ENCODE data around the gene HYAL3. TPM values are rescaled to one million over a fixed set of nuclear protein-coding genes. Genes with fewer than 3 reads are reported as not detected.

The HYAL3 gene
- total RNA-seq, 1 donor from 2014 or later = not detected

DNA sequence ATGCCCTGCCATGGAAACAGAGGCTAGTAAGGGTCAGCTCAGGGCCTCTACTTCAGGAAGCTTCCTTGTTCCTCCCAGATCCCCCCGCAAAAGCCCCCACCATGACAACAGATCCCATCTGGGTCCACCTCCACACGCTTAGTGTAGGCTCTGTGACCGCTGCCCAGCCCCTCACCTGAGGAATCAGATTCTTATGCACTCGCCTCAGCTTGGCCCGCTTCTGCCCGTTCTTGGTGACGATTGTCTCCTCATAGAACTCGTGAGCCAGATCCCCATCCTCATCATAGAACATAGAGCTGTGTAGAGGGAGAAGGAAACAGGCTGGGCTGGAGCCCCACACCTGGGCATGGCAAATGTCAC lies 27.0 kb upstream of the HYAL3 start:
- no peaks in the 10 kb centered on the region for H3K27me3 ChIP-seq
- intact Hi-C loops (cut with DNase I) = no loop called here
- no peak overlapping the region for H3K4me3 ChIP-seq
- no peak for DNase-seq (ENCODE audit: low spot score in 2 of 2)
- H3K27ac ChIP-seq = no peak overlapping the region
- H3K9me3 ChIP-seq = no peaks in the 10 kb centered on the region
- H3K36me3 ChIP-seq = peaks cover 18 to 34% of the 10 kb centered on the region in 2 donors
- TF ChIP-seq, protein P1, sequence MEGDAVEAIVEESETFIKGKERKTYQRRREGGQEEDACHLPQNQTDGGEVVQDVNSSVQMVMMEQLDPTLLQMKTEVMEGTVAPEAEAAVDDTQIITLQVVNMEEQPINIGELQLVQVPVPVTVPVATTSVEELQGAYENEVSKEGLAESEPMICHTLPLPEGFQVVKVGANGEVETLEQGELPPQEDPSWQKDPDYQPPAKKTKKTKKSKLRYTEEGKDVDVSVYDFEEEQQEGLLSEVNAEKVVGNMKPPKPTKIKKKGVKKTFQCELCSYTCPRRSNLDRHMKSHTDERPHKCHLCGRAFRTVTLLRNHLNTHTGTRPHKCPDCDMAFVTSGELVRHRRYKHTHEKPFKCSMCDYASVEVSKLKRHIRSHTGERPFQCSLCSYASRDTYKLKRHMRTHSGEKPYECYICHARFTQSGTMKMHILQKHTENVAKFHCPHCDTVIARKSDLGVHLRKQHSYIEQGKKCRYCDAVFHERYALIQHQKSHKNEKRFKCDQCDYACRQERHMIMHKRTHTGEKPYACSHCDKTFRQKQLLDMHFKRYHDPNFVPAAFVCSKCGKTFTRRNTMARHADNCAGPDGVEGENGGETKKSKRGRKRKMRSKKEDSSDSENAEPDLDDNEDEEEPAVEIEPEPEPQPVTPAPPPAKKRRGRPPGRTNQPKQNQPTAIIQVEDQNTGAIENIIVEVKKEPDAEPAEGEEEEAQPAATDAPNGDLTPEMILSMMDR (IDR thresholded peaks at IDR 0.05) = no peak
- peaks cover 5 to 23% of the 10 kb centered on the region in 2 donors for H3K4me1 ChIP-seq

DNA sequence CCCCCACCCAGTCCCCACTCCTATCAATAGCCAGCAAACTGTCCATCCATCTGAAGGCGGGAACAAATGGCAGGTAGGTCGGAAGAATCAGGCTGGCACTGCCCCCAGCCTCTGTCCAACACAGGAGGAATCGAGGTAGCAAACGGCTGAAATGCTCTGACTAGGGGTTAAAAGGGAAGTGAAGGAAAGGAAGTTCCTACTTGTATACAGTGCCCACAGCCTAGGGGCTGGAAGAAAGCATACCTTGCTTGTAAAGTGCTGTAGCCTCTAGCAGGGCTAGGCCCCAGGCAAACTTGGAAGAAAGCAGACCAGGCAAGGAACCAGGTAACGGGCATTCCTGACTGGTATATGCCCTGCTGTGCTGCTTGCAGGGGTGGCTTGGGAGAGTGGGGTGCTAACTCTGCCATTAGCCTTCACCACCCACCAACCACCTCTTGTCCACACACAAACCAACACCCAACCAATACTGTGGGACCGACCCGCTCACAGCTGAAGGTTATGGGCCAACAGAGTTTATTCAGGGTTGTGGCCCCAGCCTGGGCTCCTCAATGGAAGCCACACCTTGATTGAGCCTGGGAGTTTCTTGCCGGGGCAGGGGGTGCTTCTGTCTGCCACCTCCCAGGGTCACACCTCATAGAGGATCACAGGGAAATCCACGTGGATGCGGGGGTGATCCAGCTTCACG lies 26.4 kb upstream of the HYAL3 start:
- peaks cover 13 to 29% of the 10 kb centered on the region in 2 donors for H3K36me3 ChIP-seq
- intact Hi-C loops (cut with DNase I) = no loop called here
- no peaks in the 10 kb centered on the region for H3K9me3 ChIP-seq
- no peaks in the 10 kb centered on the region for H3K27me3 ChIP-seq
- peak overlapping the region in 1 of 2 donors; percentile 24 for H3K27ac ChIP-seq
- TF ChIP-seq, protein P1 (IDR thresholded peaks at IDR 0.05) = no peak
- H3K4me3 ChIP-seq = no peak overlapping the region
- H3K4me1 ChIP-seq = peaks cover 5 to 24% of the 10 kb centered on the region in 2 donors
- no peak for DNase-seq (ENCODE audit: low spot score in 2 of 2)

DNA sequence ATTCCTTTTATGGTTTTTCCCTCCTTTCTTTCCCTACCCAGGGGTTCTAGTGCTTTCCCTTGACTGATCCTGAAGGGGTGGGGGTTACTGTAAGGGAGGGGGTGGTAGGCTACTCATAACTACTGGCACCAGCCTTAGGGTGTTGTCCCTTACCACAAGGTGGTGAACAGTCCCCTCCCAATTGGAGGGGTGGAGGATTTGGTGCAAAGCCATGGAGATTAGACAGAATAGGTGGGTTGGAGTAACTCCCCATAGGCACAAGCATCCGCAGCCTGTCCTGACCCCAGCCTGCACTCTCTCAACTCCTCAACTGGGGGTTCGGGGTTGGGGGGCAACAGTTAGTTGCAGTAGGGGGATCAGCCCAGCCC lies 25.9 kb upstream of the HYAL3 start:
- no peak overlapping the region for H3K4me3 ChIP-seq
- TF ChIP-seq, protein P1 (IDR thresholded peaks at IDR 0.05) = no peak
- peaks cover 8 to 30% of the 10 kb centered on the region in 2 donors for H3K4me1 ChIP-seq
- H3K27ac ChIP-seq = no peak overlapping the region
- no peak for DNase-seq (ENCODE audit: low spot score in 2 of 2)
- intact Hi-C loops (cut with DNase I) = no loop called here
- H3K27me3 ChIP-seq = no peaks in the 10 kb centered on the region
- H3K9me3 ChIP-seq = no peaks in the 10 kb centered on the region
- H3K36me3 ChIP-seq = peaks cover 8 to 24% of the 10 kb centered on the region in 2 donors

DNA sequence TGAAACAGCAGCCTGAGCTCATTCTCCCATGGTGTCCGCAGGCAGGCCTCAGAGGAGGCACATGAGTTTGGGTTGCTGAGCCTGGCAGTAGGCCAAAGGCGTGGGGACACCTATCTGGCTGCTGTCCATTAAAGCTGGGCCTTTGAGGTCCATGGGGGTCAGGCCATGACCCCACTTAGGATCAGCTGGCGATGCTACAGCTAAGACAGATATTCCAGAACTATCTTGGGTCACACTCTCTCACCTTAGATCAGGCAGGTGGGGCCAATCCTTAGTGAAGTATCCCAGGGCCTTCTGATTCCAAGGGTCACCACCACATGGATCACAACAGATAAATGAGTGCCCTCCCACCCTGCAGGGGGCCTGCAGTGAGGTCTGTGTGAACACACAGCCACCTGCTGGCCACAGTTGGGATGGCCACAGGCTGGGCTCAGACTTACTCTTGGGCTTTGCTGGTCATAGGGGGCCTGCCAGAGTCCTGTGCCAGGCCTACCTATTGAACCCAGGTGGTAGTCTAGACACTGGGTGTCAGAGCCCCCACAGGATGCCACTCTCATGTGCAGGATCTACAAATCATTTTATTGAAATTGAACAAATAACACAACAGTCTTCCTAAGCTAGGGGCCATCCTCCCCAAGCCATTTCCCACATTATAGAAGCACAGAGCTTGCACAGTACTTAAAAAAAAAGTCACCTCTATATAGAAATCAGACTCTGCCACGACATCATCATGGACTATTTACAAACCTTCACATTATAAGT lies 25.3 kb upstream of the HYAL3 start:
- H3K36me3 ChIP-seq = peaks cover 2 to 18% of the 10 kb centered on the region in 2 donors
- intact Hi-C loops (cut with DNase I) = no loop called here
- no peak overlapping the region for H3K4me3 ChIP-seq
- peaks cover 12 to 34% of the 10 kb centered on the region in 2 donors for H3K4me1 ChIP-seq
- peak in 1 of 2 donors; percentile 80 for DNase-seq (ENCODE audit: low spot score in 2 of 2)
- H3K9me3 ChIP-seq = no peaks in the 10 kb centered on the region
- TF ChIP-seq, protein P1 (IDR thresholded peaks at IDR 0.05) = peak; percentile 64 to 73 (median 68)
- H3K27ac ChIP-seq = peak overlapping the region in 1 of 2 donors; percentile 41
- H3K27me3 ChIP-seq = no peaks in the 10 kb centered on the region

DNA sequence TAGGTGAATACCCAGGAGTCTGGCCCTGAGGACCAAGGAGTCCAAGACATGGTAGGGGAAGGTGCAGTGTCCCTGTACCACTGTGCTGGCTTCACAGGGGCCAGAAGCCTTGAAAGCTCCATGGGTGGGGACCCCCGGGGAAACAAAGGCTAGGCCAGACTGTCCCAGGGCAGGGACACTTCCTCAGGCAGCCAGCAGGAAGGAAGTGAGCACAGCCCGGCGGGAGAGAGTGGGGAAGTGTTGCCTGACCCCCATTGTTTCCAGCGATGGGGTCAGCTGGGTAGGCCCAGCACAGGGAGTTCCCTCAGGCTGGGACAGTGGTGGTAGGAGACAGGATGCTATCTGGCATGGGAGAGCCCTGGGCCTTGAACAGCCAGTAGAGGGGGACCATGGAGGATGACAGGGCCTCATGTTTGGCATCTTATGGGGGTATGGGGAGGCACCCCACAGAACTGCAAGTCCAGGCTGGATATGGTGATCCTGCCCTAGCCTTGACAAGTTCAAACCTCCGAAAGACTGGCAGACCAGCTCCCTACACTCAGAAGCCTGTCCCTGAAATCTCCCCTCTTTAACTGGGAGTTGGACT lies 24.5 kb upstream of the HYAL3 start:
- intact Hi-C loops (cut with DNase I) = no loop called here
- Histone ChIP-seq H3K9me3 (no peaks in the 10 kb centered on the region), H3K4me1 (peaks cover 12 to 39% of the 10 kb centered on the region in 2 donors), H3K27me3 (no peaks in the 10 kb centered on the region), H3K36me3 (peaks cover 0 to 17% of the 10 kb centered on the region in 2 donors), H3K27ac (peak overlapping the region; percentile 41 to 53), H3K4me3 (no peak overlapping the region)
- peak in 1 of 2 donors; percentile 71 for DNase-seq (ENCODE audit: low spot score in 2 of 2)
- TF ChIP-seq, protein P1 (IDR thresholded peaks at IDR 0.05) = no peak
